ENCODE results near the gene AK1. TPM values are rescaled to one million over a fixed set of nuclear protein-coding genes. Genes with fewer than 3 reads are reported as not detected.
"Not testable (repeated sequence)": the region's sequence is repeated elsewhere in the genome, so short reads cannot be mapped to it uniquely, and the experiment has no call there.

AK1 gene
- total RNA-seq, 2 experiments from 2014 or later, result 27.7 to 28.5 TPM

DNA sequence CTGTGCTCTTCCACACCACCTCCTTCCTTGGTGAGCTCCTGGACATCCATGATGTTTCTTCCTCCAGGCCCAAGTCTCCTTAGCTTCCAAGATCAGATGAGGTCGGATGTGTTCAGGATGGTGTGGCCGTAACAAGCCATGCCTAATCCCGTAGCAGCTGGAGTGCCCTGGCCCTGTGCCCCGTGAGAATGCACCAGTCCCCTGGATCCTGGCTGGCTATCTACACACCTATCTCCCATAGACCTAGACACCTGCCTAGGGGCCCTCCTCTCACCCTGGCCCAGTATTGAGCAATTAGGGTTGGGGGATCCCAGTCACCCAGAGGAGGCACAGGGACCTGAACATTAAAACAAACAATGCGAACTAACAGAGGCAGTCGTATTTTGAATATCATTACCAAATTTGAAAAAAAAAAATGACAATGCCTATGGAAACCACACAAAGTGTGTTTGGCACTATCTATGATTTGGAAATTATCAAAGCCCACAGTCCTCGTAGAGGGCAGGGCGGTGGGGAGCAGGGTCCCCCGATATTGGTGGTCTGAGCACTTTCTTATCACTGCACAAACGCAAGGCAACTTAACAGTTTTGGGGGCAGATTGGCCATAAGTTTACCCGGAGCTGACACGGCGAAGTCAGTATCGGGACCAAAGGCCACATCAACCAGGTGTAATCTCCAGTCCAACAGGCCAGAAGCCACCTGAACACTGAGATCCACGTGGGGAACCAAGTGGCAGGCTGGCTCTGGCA, 36.2 kb downstream of the AK1 start:
- H3K4me3 Mint-ChIP-seq, result no peak overlapping the region
- H3K36me3 Mint-ChIP-seq, result no peaks in the 10 kb centered on the region
- ChIA-PET POLR2A (no interaction called here), CTCF (interaction anchor here (0.8 to 1.5 kb wide), 2 partner anchors 29 to 106 kb away, joined by 3 to 4 read pairs; partner anchors contain the start of gene TOR2A)
- no peaks in the 10 kb centered on the region for H3K9me3 Mint-ChIP-seq
- H3K27ac Mint-ChIP-seq, result no peak overlapping the region
- H3K4me1 Mint-ChIP-seq (ENCODE audit: low read depth), result no peaks in the 10 kb centered on the region
- no peaks in the 10 kb centered on the region for H3K27me3 Mint-ChIP-seq
- intact Hi-C loops (cut with micrococcal nuclease), result no loop called here
- DNase-seq, result no peak

DNA sequence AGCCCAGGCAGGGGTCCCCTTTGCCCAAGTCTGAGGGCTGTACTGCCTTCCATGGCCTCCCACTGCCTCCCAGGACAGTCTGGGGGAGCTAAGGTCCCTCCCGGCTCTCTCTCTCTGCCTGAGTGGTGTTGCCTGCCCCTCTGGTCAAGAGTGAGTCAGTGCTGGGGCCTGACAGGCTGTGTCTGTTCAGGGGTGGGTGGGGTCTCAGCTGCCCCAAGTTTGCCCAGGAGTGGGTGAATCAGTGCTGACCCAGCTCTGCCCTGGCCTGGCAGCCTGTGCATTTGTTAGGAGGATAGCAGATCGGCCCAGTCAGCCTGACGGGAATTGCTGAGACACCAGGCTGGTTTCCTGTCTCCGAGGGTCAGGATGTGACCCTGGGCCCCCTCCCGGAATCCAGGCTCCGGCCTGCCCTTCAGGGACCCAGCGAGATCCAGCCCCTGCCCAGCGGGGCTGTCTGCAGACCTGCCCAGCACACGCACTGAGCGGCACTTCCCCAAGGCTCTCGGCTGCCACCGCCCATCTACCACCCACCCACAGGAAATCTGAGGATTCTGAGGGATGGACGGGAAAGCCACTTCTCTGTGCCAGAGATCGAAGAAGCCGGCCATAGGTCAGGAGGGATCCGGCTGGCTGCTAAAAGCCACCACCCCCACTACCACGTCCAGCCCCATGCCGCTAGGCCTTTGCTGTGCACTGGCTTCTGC, 38.9 kb downstream of the AK1 start:
- Mint-ChIP-seq H3K4me3 (no peak overlapping the region), H3K27ac (no peak overlapping the region), H3K36me3 (no peaks in the 10 kb centered on the region), H3K4me1 (ENCODE audit: low read depth) (peaks cover 11% of the 10 kb centered on the region), H3K27me3 (no peaks in the 10 kb centered on the region), H3K9me3 (no peaks in the 10 kb centered on the region)
- ChIA-PET CTCF (interaction anchor here (1.9 kb wide), 1 partner anchor 31 kb away, joined by 5 read pairs; no protein-coding TSS in a partner anchor), POLR2A (no interaction called here)
- intact Hi-C loops (cut with micrococcal nuclease), result no loop called here
- DNase-seq, result no peak

DNA sequence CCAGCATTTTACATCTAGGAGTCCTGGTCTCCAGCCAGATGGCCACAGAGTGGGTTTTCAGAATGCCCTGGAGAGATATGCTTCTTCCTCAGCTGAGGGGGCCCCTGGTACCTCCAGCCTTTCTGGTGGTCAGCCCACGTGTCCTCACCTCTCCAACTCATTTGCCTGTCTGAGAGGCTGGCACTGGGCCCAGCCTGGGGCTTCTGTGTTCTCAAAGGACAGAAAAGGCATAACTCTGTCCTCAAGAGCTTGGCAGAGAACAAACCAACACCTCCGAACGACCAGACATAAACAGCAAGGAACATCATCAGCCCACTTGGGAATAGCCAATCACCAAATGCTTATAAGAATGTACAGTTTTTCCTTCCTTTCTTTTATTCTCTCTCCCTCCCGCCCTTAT, 40.1 kb downstream of the AK1 start:
- CTCF ChIA-PET, result interaction anchor here (1.9 kb wide), 1 partner anchor 33 kb away, joined by 5 read pairs; no protein-coding TSS in a partner anchor

DNA sequence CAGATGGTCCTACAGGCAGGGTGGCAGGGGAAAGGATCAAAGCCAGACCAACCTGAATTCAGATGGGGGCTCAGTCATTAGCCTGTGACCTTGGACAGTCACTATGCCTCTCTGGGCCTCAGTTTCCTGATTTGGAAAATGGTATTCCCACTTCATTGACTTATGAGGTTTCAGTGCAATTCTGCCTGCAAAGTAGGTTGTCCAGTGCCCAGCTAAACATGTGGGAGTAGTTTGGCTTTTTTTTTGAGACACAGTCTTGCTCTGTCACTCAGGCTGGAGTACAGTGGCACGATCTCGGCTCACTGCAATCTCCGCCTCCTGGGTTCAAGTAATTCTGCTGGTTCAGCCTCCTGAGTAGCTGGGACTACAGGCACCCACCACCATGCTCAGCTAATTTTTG, 40.9 kb downstream of the AK1 start:
- H3K27ac Mint-ChIP-seq; POLR2A ChIA-PET; H3K27me3 Mint-ChIP-seq; H3K9me3 Mint-ChIP-seq; intact Hi-C loops (cut with micrococcal nuclease); DNase-seq; H3K36me3 Mint-ChIP-seq; H3K4me3 Mint-ChIP-seq: not testable (repeated sequence)
- CTCF ChIA-PET, result interaction anchor here (1.9 kb wide), 1 partner anchor 33 kb away, joined by 5 read pairs; no protein-coding TSS in a partner anchor
- H3K4me1 Mint-ChIP-seq (ENCODE audit: low read depth), result peaks cover 20% of the 10 kb centered on the region

More for the DNA sequence above, 40.1 kb downstream of the AK1 start:
- intact Hi-C loops (cut with micrococcal nuclease), result no loop called here
- Mint-ChIP-seq H3K27me3 (no peaks in the 10 kb centered on the region), H3K4me3 (no peak overlapping the region), H3K27ac (no peak overlapping the region), H3K36me3 (no peaks in the 10 kb centered on the region), H3K9me3 (no peaks in the 10 kb centered on the region), H3K4me1 (ENCODE audit: low read depth) (peaks cover 18% of the 10 kb centered on the region)
- no peak for DNase-seq
- POLR2A ChIA-PET, result interaction anchor here (0.6 kb wide), 1 partner anchor 44 kb away, joined by 3 read pairs; no protein-coding TSS in a partner anchor

DNA sequence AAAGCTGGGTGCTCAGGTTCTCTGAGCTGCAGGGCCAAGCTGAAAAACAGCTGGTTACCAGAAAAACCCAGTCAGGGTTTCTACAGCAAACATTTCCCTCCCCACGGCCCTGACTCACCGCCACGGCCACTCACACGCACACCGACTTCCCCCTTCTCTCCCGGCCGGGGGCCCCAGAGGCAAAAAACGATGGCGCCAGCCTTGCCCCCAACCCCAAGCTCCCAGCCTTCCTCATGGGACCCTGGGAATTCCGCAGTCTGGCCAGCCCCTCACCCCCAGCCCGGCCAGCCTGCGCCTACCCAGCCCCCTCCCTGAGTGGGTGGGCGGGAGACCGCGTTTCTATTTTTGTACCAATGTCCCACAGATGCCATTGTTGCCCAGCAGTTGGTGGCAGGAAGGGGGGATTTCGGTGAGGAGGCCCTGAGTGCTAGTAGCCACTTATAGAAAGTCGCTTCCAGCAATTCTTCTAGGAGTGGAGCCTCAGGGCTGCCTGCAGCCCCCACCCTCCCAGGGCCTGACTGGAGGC, 41.4 kb downstream of the AK1 start:
- DNase-seq, result peak; percentile 51
- H3K4me1 Mint-ChIP-seq (ENCODE audit: low read depth), result peaks cover 20% of the 10 kb centered on the region
- CTCF ChIA-PET, result interaction anchor here (1.0 kb wide), 1 partner anchor 34 kb away, joined by 3 read pairs; no protein-coding TSS in a partner anchor

DNA sequence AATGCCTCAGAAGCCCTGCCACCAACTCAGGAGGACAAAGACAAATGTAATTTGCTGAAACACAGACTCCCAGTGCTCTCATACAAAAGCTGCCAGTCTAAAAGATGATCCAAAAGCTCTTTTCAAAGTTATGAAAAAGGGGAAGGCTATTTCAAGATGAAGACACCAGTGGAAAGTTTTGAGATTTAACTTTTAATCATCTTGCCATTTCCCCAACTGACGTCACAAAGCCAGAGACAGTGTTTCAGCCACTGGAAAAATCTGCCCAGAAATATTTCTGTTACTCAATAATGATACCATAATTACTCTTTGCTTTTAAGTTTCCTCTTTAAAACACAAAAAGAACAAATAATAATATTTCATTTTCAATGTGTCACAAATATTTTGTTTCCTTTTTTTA, 43.9 kb downstream of the AK1 start:
- intact Hi-C loops (cut with micrococcal nuclease), result no loop called here
- ChIA-PET CTCF (no interaction called here), POLR2A (no interaction called here)
- peak overlapping the region; percentile 38 for H3K27ac Mint-ChIP-seq
- no peaks in the 10 kb centered on the region for H3K9me3 Mint-ChIP-seq
- H3K36me3 Mint-ChIP-seq, result no peaks in the 10 kb centered on the region
- no peaks in the 10 kb centered on the region for H3K27me3 Mint-ChIP-seq
- DNase-seq, result no peak
- H3K4me3 Mint-ChIP-seq, result no peak overlapping the region
- peaks cover 20% of the 10 kb centered on the region for H3K4me1 Mint-ChIP-seq (ENCODE audit: low read depth)

More for the DNA sequence above, 41.4 kb downstream of the AK1 start:
- H3K36me3 Mint-ChIP-seq, result no peaks in the 10 kb centered on the region
- intact Hi-C loops (cut with micrococcal nuclease), result no loop called here
- POLR2A ChIA-PET, result no interaction called here
- H3K27ac Mint-ChIP-seq, result no peak overlapping the region
- no peaks in the 10 kb centered on the region for H3K9me3 Mint-ChIP-seq
- no peak overlapping the region for H3K4me3 Mint-ChIP-seq
- H3K27me3 Mint-ChIP-seq, result no peaks in the 10 kb centered on the region

DNA sequence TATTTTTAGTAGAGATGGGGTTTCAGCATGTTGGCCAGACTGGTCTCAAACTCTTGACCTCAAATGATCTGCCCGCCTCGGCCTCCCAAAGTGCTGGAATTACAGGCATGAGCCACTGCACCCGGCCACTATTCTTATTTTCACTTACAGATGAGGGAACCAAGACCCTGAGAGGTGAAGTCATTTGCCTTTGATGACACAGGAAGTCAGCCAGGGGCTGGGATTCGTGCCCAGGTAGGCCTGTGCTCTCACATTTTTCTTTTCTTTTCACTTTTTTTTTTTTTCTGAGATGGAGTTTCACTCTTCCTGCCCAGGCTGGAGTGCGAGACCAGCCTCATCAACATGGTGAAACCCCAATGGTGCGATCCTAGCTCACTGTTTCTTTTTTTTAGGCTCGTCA, 45.2 kb downstream of the AK1 start:
- Mint-ChIP-seq H3K4me3 (no peak overlapping the region), H3K27ac (peak overlapping the region; percentile 65), H3K27me3 (no peaks in the 10 kb centered on the region)

DNA sequence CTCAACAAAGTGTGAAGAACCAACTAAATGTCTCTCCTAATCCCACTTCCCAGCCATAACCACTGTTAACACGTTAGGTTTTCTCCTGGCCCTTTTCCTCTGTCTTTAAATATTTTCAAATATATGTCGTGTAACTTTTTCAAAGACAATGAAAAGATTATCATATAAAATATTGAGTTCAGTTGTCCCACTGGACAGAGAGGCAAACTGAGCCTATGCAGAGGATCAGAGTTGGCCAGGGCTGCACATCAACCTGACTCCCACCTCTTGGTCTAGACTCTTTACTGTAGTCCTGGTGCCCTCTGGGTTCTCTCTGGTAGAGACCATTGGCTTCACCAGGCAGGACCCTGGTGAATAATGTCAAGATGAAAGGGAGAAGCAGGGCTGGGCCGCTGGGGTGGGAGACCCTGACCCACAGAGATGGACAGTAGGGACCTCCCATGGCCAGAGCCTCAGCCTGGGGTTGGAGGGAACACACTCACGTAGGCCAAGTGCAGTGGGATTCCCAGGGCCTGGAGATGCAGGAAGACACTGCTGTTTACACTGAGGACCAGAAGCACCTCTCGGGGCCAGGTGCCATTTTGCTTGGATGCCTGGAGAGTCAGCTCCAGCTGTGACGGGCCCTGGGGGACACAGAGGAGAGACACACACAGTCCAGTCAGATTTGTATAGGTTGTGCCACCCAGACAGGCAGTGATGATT, 48.1 kb downstream of the AK1 start:
- no peaks in the 10 kb centered on the region for H3K27me3 Mint-ChIP-seq
- POLR2A ChIA-PET, result no interaction called here
- H3K27ac Mint-ChIP-seq, result peak overlapping the region; percentile 23
- DNase-seq, result no peak
- H3K4me3 Mint-ChIP-seq, result no peak overlapping the region
- peaks cover 12% of the 10 kb centered on the region for H3K4me1 Mint-ChIP-seq (ENCODE audit: low read depth)
- CTCF ChIA-PET, result interaction anchor here (0.7 kb wide), 2 partner anchors 23 to 72 kb away, joined by 3 read pairs; no protein-coding TSS in a partner anchor
- intact Hi-C loops (cut with micrococcal nuclease), result no loop called here
- H3K36me3 Mint-ChIP-seq, result peaks cover 1% of the 10 kb centered on the region
- no peaks in the 10 kb centered on the region for H3K9me3 Mint-ChIP-seq

More for the DNA sequence above, 45.2 kb downstream of the AK1 start:
- Mint-ChIP-seq H3K9me3 (no peaks in the 10 kb centered on the region), H3K4me1 (ENCODE audit: low read depth) (peaks cover 20% of the 10 kb centered on the region), H3K36me3 (peaks cover 1% of the 10 kb centered on the region)
- CTCF ChIA-PET, result interaction anchor here (1.9 kb wide), 1 partner anchor 38 kb away, joined by 9 read pairs; no protein-coding TSS in a partner anchor
- intact Hi-C loops (cut with micrococcal nuclease), result no loop called here
- POLR2A ChIA-PET, result no interaction called here
- no peak for DNase-seq

DNA sequence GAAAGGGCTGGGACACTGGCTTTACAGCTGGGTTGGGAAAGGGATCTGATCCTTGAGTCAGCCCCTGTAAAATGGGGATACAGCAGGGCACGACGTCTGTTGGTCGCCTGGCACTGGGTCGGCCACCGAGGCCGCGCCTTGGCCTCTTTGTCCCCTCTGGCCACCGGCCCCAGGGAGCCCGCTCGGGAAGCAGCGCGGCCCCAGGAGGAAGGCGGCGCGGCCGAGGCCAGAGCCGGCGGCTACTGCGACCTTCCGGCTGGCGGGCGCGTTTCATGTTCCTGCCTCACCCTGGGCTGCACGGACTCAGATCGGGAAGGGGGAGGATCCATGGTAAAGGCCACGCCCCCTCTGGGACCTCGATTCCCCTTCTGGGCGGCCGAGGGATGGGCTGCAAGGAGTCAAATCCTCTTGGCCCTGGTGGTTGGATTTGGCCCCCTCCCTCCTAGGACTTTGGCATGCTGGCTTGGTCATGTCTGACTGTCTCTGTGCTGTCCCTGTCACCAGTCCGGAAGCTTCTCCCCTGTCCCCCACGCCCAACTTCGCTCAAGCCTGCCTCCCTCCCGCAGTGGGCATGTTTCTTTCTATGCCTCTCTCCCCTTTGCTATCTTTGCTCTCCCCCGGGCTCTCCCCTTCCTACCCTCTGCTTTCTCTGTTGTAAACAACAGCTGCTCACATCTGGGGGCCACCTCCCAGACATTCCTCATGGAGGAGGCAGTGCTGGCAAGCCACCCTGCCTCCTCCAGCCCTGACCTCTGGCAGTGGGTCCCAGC, 49.0 kb downstream of the AK1 start:
- H3K4me3 Mint-ChIP-seq, result no peak overlapping the region

DNA sequence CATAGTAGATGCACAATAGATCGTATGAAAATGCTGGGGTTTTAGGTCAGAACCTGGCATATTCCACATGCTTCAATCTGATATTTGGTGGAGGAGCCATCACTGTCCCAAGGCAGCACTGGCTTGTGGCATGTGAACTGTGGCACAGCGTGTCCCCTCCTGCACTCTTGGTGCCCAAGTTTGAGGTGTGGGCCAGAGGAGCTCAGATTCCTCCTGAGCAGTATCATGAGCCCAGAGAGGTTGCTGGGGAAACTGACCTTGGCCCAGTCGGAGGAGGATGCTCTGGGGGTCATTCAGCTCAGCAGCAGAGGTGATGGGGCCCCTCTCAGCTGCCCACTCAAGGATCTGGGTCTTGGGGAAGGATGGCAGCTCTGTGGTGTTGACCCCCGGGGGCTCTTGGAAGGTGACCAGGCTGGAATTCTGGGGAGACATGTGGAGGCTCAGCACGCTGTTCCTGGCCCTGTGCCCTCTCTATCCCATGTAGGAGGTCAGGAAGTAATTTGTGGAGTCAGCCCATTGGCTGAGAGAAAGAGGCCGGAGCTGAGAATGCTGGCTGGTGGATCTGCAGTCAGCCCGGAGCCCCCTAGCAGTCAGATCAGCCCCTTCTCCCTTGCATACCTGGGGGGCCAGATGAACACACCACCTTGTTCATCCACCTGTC, 51.1 kb downstream of the AK1 start:
- ChIA-PET CTCF (interaction anchor here (0.6 to 0.9 kb wide), 2 partner anchors 16 to 223 kb away, joined by 3 read pairs; no protein-coding TSS in a partner anchor), POLR2A (no interaction called here)
- Mint-ChIP-seq H3K36me3 (peaks cover 1% of the 10 kb centered on the region), H3K9me3 (no peaks in the 10 kb centered on the region), H3K4me3 (no peak overlapping the region), H3K27ac (no peak overlapping the region), H3K4me1 (ENCODE audit: low read depth) (no peaks in the 10 kb centered on the region), H3K27me3 (no peaks in the 10 kb centered on the region)
- intact Hi-C loops (cut with micrococcal nuclease), result no loop called here
- DNase-seq, result no peak

More for the DNA sequence above, 49.0 kb downstream of the AK1 start:
- H3K27ac Mint-ChIP-seq, result no peak overlapping the region
- peaks cover 1% of the 10 kb centered on the region for H3K36me3 Mint-ChIP-seq
- no peaks in the 10 kb centered on the region for H3K27me3 Mint-ChIP-seq
- H3K4me1 Mint-ChIP-seq (ENCODE audit: low read depth), result peaks cover 8% of the 10 kb centered on the region
- DNase-seq, result no peak
- ChIA-PET POLR2A (interaction anchor here (0.6 kb wide), 1 partner anchor 32 kb away, joined by 3 read pairs; no protein-coding TSS in a partner anchor), CTCF (interaction anchor here (0.7 kb wide), 2 partner anchors 24 to 71 kb away, joined by 3 read pairs; no protein-coding TSS in a partner anchor)
- intact Hi-C loops (cut with micrococcal nuclease), result no loop called here
- no peaks in the 10 kb centered on the region for H3K9me3 Mint-ChIP-seq

All from activated CD4-positive, alpha-beta memory T cell treated with anti-CD3 and anti-CD28 coated beads for 36 hours (primary cell).